ENCODE measurements around the gene PPP1R9A. TPM values are rescaled to one million over a fixed set of nuclear protein-coding genes. Genes with fewer than 3 reads are reported as not detected.

The PPP1R9A gene
- polyA plus RNA-seq, 1 donor from 2014 or later: 52.8 TPM

GRCh38 chr7:94908323-94909178 is 1.2 kb downstream of the PPP1R9A start:
- Histone ChIP-seq H2AFZ (ENCODE audit: low read depth, low read length) (peak overlapping the region; percentile 82), H3K27me3 (ENCODE audit: insufficient read depth, low read depth, low read length) (no peaks in the 10 kb centered on the region), H3K36me3 (ENCODE audit: insufficient read depth, low read length) (no peaks in the 10 kb centered on the region), H3K9ac (ENCODE audit: low read length) (peak overlapping the region; percentile 92), H3F3A (ENCODE audit: insufficient read depth, low read length, poor library complexity, severe bottlenecking) (peaks cover 4% of the 10 kb centered on the region), H4K20me1 (ENCODE audit: insufficient read depth) (no peaks in the 10 kb centered on the region), H3K4me3 (ENCODE audit: low read length) (peak overlapping the region; percentile 78), H3K4me2 (ENCODE audit: low read length) (peak overlapping the region; percentile 98), H3K9me2 (ENCODE audit: insufficient read depth, low read length) (no peaks in the 10 kb centered on the region), H3K9me3 (ENCODE audit: low read length) (no peaks in the 10 kb centered on the region), H3K27ac (ENCODE audit: low read length) (peak overlapping the region; percentile 96), H3K79me2 (replicated peaks; ENCODE audit: insufficient read depth, low read length) (peaks cover 51% of the 10 kb centered on the region)
- no peak for TF ChIP-seq CTCF (IDR thresholded peaks at IDR 0.05; ENCODE audit: poor library complexity, severe bottlenecking)
- TF ChIP-seq TAF1 (IDR thresholded peaks at IDR 0.05; ENCODE audit: low read depth): peak; percentile 75
- TF ChIP-seq MXI1 (conservative IDR thresholded peaks at IDR 0.05; ENCODE audit: poor library complexity, severe bottlenecking): peak; percentile 73
- TF ChIP-seq REST (IDR thresholded peaks at IDR 0.05; ENCODE audit: borderline replicate concordance): peak; percentile 82
- TF ChIP-seq EP300 (conservative IDR thresholded peaks at IDR 0.05; ENCODE audit: poor library complexity, severe bottlenecking): no peak
- no peak for TF ChIP-seq RAD21 (conservative IDR thresholded peaks at IDR 0.05)
- TF ChIP-seq POLR2AphosphoS5 (IDR thresholded peaks at IDR 0.05): peak; percentile 68
- no peak for TF ChIP-seq SMC3 (conservative IDR thresholded peaks at IDR 0.05; ENCODE audit: poor library complexity)
- TF ChIP-seq EZH2 (IDR thresholded peaks at IDR 0.05; ENCODE audit: borderline replicate concordance, insufficient read depth, low read length, poor library complexity, severe bottlenecking): no peak

- Histone ChIP-seq H3K9me3 (ENCODE audit: low read length) (no peaks in the 10 kb centered on the region), H3K79me2 (replicated peaks; ENCODE audit: insufficient read depth, low read length) (peaks cover 57% of the 10 kb centered on the region), H3K27ac (ENCODE audit: low read length) (peak overlapping the region; percentile 96), H2AFZ (ENCODE audit: low read depth, low read length) (no peak overlapping the region), H4K20me1 (ENCODE audit: insufficient read depth) (no peaks in the 10 kb centered on the region), H3K27me3 (ENCODE audit: insufficient read depth, low read depth, low read length) (no peaks in the 10 kb centered on the region), H3K4me2 (ENCODE audit: low read length) (peak overlapping the region; percentile 98), H3K9me2 (ENCODE audit: insufficient read depth, low read length) (no peaks in the 10 kb centered on the region), H3K9ac (ENCODE audit: low read length) (peak overlapping the region; percentile 92), H3K36me3 (ENCODE audit: insufficient read depth, low read length) (no peaks in the 10 kb centered on the region), H3K4me3 (ENCODE audit: low read length) (peak overlapping the region; percentile 78), H3F3A (ENCODE audit: insufficient read depth, low read length, poor library complexity, severe bottlenecking) (peaks cover 4% of the 10 kb centered on the region)
- TF ChIP-seq SMC3 (conservative IDR thresholded peaks at IDR 0.05; ENCODE audit: poor library complexity) (no peak), MXI1 (conservative IDR thresholded peaks at IDR 0.05; ENCODE audit: poor library complexity, severe bottlenecking) (no peak), CTCF (IDR thresholded peaks at IDR 0.05; ENCODE audit: poor library complexity, severe bottlenecking) (no peak), EZH2 (IDR thresholded peaks at IDR 0.05; ENCODE audit: borderline replicate concordance, insufficient read depth, low read length, poor library complexity, severe bottlenecking) (no peak), EP300 (conservative IDR thresholded peaks at IDR 0.05; ENCODE audit: poor library complexity, severe bottlenecking) (no peak), REST (IDR thresholded peaks at IDR 0.05; ENCODE audit: borderline replicate concordance) (no peak), RAD21 (conservative IDR thresholded peaks at IDR 0.05) (no peak), TAF1 (IDR thresholded peaks at IDR 0.05; ENCODE audit: low read depth) (no peak), POLR2AphosphoS5 (IDR thresholded peaks at IDR 0.05) (no peak)
Observed at GRCh38 chr7:94909179-94909466, 1.7 kb downstream of the PPP1R9A start.

Measured in neural cell (in vitro differentiated cells).